ENCODE results near the gene CBLN1. TPM values are rescaled to one million over a fixed set of nuclear protein-coding genes. Genes with fewer than 3 reads are reported as not detected.
A peak's percentile ranks its signal among the peaks of the same experiment; 100 is the strongest.

The CBLN1 gene
- total RNA-seq: 1 to 10 TPM in 1 of 4 donors, under 1 TPM in 3; 0.25 to 1.3 (median 0.71) TPM
- 1 to 10 TPM in 1 of 3 donors, under 1 TPM in 2; 0.05 to 1.2 (median 0.45) TPM for polyA plus RNA-seq
- long read RNA-seq, donor 1: 0 reads
- long read RNA-seq, donor 2, partial matches to known transcripts: 0 of 3 reads
- long read RNA-seq, donor 2, other reads (novel, unspliced or antisense): 0 of 3 reads

DNA sequence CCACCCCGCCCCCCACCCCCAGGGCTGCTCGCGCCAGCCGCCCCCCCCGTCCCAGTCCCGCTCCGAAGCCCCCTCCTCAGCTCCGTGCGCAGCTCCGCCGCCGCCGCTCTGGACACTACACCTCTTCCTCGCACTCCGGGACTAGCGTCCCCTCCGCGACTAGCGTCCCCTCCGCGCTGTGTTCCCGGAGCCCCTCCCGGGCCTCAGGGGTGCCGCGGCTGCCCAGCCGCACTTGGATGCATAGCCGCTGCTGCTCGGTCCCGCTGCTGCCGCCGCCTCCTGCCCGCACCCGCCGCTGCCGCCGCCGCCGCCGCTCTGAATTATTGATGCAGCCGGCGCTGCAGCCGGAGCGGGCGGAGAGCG, at the start of gene CBLN1:
CBLN1 (minus strand) TSS at position 359 of the 363 bp plus-strand sequence. CDS start 373 bp downstream, outside the sequence.
- Histone ChIP-seq H3K9me3 (no peaks in the 10 kb centered on the region), H3K27me3 (ENCODE audit: insufficient read depth in 3 of 3, low read length in 2 of 3) (peaks cover under 1 to 92% (median 48%) of the 10 kb centered on the region in 3 donors), H3K4me3 (peak within 1 kb of the TSS; percentile 67), H3K27ac (no peak within 1 kb of the TSS), H3K4me1 (peaks cover 28% of the 10 kb centered on the region), H3K36me3 (ENCODE audit: insufficient read depth in 1 of 2, low read depth in 1 of 2) (no peaks in the 10 kb centered on the region)
- TF ChIP-seq, protein P1, sequence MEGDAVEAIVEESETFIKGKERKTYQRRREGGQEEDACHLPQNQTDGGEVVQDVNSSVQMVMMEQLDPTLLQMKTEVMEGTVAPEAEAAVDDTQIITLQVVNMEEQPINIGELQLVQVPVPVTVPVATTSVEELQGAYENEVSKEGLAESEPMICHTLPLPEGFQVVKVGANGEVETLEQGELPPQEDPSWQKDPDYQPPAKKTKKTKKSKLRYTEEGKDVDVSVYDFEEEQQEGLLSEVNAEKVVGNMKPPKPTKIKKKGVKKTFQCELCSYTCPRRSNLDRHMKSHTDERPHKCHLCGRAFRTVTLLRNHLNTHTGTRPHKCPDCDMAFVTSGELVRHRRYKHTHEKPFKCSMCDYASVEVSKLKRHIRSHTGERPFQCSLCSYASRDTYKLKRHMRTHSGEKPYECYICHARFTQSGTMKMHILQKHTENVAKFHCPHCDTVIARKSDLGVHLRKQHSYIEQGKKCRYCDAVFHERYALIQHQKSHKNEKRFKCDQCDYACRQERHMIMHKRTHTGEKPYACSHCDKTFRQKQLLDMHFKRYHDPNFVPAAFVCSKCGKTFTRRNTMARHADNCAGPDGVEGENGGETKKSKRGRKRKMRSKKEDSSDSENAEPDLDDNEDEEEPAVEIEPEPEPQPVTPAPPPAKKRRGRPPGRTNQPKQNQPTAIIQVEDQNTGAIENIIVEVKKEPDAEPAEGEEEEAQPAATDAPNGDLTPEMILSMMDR (IDR thresholded peaks at IDR 0.05): no peak
- intact Hi-C loops (cut with DNase I): no loop called here
- no peak for DNase-seq
- no peak for ATAC-seq
- 0 to 1% (median 0%) methylated on average over 21 to 45 of the region's 45 CpGs for whole genome bisulfite sequencing, 3 donors

DNA sequence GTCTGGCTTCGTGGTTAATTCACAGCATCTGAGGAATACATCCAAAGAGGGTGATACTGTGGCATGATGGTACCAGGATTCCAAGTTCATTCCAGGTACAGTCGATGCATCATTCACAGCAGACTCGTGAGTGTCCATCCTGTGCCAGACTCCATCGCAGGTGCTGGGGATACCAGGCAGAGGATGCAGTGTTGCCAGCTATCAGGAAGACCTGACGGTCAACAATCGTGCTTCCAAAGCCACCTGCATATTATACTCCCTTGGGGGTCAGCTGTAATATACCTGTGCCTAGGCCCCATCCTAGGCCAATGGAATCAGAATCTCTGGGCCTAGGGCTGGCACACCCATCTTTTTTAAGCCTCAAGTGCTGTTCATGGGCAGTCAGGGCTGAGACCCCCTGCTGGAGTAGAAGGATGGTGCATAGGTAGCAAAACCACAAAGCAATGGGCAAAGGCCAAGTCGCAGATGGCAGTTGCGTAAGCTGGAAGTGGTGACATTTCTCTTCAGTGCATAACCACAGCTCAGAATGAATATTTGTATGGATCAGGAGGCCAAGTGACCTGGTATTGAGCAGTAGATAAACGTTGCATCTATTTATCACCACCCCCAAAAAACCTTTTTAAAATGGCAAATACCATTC, 49.0 kb upstream of the CBLN1 start:
- 70 to 74% (median 72%) methylated on average over 9 of the region's 9 CpGs for WGBS, 3 donors
- no peaks in the 10 kb centered on the region for H3K9me3 ChIP-seq
- no peak overlapping the region for H3K27ac ChIP-seq
- no peak overlapping the region for H3K4me3 ChIP-seq
- no peaks in the 10 kb centered on the region for H3K4me1 ChIP-seq
- TF ChIP-seq, protein P1 (IDR thresholded peaks at IDR 0.05): no peak
- H3K36me3 ChIP-seq (ENCODE audit: insufficient read depth in 1 of 2, low read depth in 1 of 2): no peaks in the 10 kb centered on the region
- intact Hi-C loops (cut with DNase I): no loop called here
- DNase-seq (no peak), ATAC-seq (no peak)
- H3K27me3 ChIP-seq (ENCODE audit: insufficient read depth in 3 of 3, low read length in 2 of 3): peaks cover 0 to 5% (median 0%) of the 10 kb centered on the region in 3 donors

DNA sequence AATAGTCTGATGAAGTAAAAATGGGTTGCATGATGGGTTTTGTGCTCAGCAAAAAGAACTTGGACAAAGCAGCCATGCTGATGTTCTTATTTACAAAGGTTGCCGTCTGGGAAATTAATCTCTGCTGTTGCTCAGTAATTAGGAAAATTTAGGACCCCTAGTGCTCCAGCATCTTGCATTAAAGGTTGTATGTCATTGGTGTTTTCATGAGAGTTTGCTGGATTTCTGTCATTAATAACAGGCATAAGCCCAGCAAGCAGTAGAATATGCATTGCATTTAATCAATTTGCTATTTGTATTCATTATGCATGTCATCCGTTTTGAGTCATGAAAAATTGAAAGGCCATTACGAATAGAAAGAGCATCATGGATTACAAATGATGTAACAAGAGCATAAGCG, 46.7 kb upstream of the CBLN1 start:
- WGBS, 3 donors: 71 to 78% (median 71%) methylated on average over 4 of the region's 4 CpGs
- TF ChIP-seq, protein P1 (IDR thresholded peaks at IDR 0.05): no peak
- DNase-seq (no peak), ATAC-seq (no peak)
- H3K4me3 ChIP-seq: no peak overlapping the region
- no peak overlapping the region for H3K27ac ChIP-seq
- no peaks in the 10 kb centered on the region for H3K36me3 ChIP-seq (ENCODE audit: insufficient read depth in 1 of 2, low read depth in 1 of 2)
- no peaks in the 10 kb centered on the region for H3K4me1 ChIP-seq
- intact Hi-C loops (cut with DNase I): no loop called here
- no peaks in the 10 kb centered on the region for H3K9me3 ChIP-seq
- no peaks in the 10 kb centered on the region for H3K27me3 ChIP-seq (ENCODE audit: insufficient read depth in 3 of 3, low read length in 2 of 3)

DNA sequence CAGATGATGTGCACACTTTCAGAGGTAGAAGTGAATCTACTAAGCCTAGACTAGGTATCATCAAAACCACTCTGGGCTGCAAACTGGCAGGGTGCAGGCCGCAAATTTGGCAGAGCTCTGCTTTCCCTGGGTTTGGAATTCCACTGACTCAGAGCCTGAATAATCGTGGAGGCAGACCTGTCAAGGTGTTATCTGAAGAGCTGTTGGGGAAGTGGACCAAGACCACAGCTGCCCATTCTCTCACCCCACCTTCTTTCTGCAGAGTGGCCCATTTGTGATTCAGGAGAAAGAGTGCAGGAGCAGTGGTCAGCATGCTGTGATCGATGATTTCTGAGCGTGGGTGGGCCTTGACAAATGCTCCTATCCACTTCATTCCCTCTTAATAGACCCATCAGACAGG, 45.8 kb upstream of the CBLN1 start:
- intact Hi-C loops (cut with DNase I): no loop called here
- TF ChIP-seq, protein P1 (IDR thresholded peaks at IDR 0.05): no peak
- 68 to 73% (median 71%) methylated on average over 4 of the region's 4 CpGs for WGBS, 3 donors
- Histone ChIP-seq H3K36me3 (ENCODE audit: insufficient read depth in 1 of 2, low read depth in 1 of 2) (no peaks in the 10 kb centered on the region), H3K9me3 (no peaks in the 10 kb centered on the region), H3K4me1 (no peaks in the 10 kb centered on the region), H3K27ac (no peak overlapping the region), H3K4me3 (no peak overlapping the region), H3K27me3 (ENCODE audit: insufficient read depth in 3 of 3, low read length in 2 of 3) (no peaks in the 10 kb centered on the region)
- DNase-seq (no peak), ATAC-seq (no peak)

All from psoas muscle (tissue), 8 donors.